Hematopoietic multipotent progenitor cell treated with erythropoietin and hydrocortisone succinate and interleukin-3 and kit ligand, for 17 days (in vitro differentiated cells): ENCODE data around the gene ZNF275.
"Not testable (repeated sequence)": the region's sequence is repeated elsewhere in the genome, so short reads cannot be mapped to it uniquely, and the experiment has no call there.

ENCODE experiments used
- DNase-seq: peaks from one replicate; pipeline ENCODE4 v3.0.0-alpha.2; 2015; ENCODE audit warnings: low spot score

The ZNF275 gene

GRCh38 chrX:153333821-153334653 lies at the start of gene ZNF275:
Gene ZNF275 (plus strand): TSS chrX:153334153. CDS start chrX:153336680, 2,527 bp downstream.
- DNase-seq, result peak; percentile 65

GRCh38 chrX:153285678-153286077 lies 48.3 kb upstream of the ZNF275 start:
- DNase-seq, result not testable (repeated sequence)

GRCh38 chrX:153288807-153289206 lies 45.1 kb upstream of the ZNF275 start:
- DNase-seq, result not testable (repeated sequence)

GRCh38 chrX:153293485-153294071 lies 40.4 kb upstream of the ZNF275 start:
- not testable (repeated sequence) for DNase-seq

- DNase-seq, result no peak
These were observed 36.6 kb upstream of the ZNF275 start for GRCh38 chrX:153297376-153297775.

GRCh38 chrX:153299855-153300254 lies 34.1 kb upstream of the ZNF275 start:
- DNase-seq, result no peak

GRCh38 chrX:153301746-153302145 lies 32.2 kb upstream of the ZNF275 start:
- DNase-seq, result no peak

GRCh38 chrX:153302796-153303195 lies 31.2 kb upstream of the ZNF275 start:
- no peak for DNase-seq

- no peak for DNase-seq
These were observed 30.4 kb upstream of the ZNF275 start for GRCh38 chrX:153303276-153304262.

GRCh38 chrX:153304988-153305736 lies 28.8 kb upstream of the ZNF275 start:
- no peak for DNase-seq

- no peak for DNase-seq
These were observed 28.0 kb upstream of the ZNF275 start for GRCh38 chrX:153305972-153306371.

GRCh38 chrX:153306527-153307115 lies 27.3 kb upstream of the ZNF275 start:
- no peak for DNase-seq

GRCh38 chrX:153307276-153308178 lies 26.4 kb upstream of the ZNF275 start:
- no peak for DNase-seq

GRCh38 chrX:153310901-153311300 lies 23.1 kb upstream of the ZNF275 start:
- DNase-seq, result no peak

GRCh38 chrX:153312041-153312440 lies 21.9 kb upstream of the ZNF275 start:
- DNase-seq, result no peak

- no peak for DNase-seq
These were observed 21.1 kb upstream of the ZNF275 start for GRCh38 chrX:153312842-153313241.

- no peak for DNase-seq
These were observed 16.6 kb upstream of the ZNF275 start for GRCh38 chrX:153317306-153317705.

GRCh38 chrX:153317996-153318722 lies 15.8 kb upstream of the ZNF275 start:
- no peak for DNase-seq

- no peak for DNase-seq
These were observed 15.1 kb upstream of the ZNF275 start for GRCh38 chrX:153318811-153319210.
